Stimulated activated CD4-positive, alpha-beta T cell treated with anti-CD3 and anti-CD28 coated beads, Interleukin-1b, Interleukin-23, amount 100 ng/mL, for 24 hours (primary cell): ENCODE measurements around the gene SLC6A6.

ENCODE experiments used
- DNase-seq, 4 experiments: peaks; one replicate each; pipeline ENCODE4 v3.0.0-alpha.2; 2020; ENCODE audit warnings: low read depth in 4 of 4, low spot score in 1 of 4

Gene SLC6A6

DNA sequence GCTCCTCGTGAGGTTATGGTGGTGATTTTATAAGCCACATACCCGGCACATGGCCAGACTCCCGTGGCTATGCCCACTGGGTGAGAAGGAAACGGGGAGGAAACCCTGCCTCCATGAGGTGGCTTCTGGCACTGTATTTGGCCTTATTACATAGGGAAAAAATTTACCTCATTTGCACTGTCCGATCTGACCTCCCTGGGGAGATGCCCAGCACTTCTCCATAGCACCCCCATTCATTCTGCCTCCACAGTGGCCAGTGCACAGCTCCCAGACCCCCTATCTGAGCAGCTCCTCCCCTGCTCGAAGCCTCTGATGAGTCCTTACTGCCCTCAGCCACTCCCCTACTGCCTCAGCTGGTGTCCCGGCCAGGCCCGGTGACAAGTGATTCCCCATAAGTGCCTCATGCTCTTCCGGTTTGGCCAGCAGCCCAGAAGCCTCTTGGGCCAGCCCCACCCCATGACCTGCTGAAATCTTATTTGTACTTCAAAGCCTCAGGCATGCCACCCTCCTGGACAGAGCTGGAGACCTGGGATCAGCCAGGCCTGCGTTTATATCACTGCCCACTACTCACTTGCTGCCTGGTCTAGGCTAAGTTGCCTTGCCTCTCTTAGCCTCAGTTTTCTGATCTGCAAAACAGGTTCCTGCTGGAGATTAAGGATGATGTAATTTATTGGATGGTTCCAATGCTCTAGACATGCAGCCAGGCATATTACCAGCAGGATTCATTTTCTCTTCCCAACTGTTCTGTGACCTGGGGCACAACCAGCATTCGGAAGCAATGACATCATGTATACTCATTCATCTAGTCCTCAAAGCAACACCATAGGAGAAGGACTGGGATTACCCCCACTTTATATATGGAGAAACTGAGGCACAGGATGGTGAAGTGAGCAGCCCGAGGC, 30.6 kb upstream of the SLC6A6 start:
- DNase-seq, result no peak

DNA sequence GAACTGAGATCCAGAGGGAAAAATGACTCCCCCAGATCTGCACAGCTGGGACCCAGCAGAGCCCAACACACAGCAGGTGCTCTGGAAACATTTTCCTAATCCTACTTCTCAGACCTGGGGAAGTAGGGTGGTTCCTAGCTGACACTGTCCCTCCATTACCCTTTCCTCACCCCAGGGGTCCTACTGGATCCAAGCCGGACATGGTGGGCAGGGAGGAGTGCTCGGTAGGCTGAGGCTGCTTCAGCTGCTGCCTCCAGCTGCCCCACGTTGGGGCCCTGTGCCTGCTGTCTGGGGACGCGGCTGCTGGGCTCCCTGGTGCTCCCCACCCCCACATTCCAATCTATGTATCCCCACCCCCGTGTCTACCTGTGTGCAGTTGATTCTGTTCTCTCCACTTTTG, 29.8 kb upstream of the SLC6A6 start:
- no peak for DNase-seq

GRCh38 chr3:14373753-14374376, 28.5 kb upstream of the SLC6A6 start:
- no peak for DNase-seq

DNA sequence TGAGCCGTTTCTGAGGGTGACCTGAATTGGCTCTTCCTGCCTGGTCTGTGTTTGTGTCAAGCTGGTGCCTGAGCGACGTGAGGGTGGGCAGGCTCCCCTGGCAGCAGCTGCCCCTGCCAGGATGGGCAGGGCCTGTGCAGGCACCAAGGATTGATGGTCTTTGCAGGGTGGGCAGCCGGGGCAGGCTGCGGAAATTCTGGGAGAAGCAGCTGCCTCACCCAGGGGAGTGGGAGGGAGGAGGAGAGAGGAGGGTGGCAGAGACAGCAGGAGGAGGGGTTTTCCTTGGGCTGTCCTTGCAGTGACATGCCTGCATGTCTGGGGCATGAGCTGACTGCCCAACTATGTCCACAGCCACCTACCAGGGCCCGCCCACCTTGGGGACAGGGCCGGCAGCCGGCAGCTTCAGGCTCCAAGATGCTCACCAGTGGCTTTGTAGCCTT, 27.9 kb upstream of the SLC6A6 start:
- DNase-seq, result no peak

DNA sequence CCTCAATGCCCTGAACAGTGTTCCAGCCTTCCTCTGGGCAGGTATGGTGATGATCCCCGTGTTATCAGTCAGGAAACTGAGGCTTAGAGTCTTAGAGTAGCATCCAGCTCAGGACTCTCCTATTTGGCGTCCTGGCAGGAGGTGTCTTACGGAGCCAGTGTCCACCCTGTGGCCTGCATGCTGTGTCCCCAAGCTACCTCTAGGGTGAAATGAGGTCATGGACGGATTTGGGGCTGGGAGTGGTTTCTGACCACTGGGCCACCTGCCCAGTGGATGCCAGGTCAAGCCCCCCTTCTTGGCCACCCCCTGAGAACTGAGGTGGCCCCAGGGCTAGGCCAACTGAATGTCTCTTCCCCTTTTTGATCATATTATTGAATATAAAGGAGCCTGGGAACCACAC, 27.2 kb upstream of the SLC6A6 start:
- no peak for DNase-seq

GRCh38 chr3:14376348-14377043, 25.9 kb upstream of the SLC6A6 start:
- no peak for DNase-seq

- no peak for DNase-seq
These were observed 25.2 kb upstream of the SLC6A6 start for GRCh38 chr3:14377044-14377837.

DNA sequence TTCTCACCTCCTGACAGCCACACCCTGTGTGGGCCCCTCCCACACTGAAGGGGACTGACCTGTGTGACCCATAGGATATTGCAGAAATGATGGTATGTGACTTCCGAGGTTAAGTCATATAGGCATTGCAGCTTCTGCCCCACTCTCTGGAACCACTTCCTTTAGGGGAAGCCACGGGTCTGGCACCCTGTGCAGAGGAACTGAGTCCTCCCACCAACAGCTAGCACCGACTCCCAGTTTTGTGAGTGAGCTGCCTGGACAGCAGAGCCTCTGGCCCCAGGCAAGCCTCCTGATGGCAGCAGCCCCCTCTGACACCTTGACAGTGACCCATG, 24.6 kb upstream of the SLC6A6 start:
- no peak for DNase-seq

DNA sequence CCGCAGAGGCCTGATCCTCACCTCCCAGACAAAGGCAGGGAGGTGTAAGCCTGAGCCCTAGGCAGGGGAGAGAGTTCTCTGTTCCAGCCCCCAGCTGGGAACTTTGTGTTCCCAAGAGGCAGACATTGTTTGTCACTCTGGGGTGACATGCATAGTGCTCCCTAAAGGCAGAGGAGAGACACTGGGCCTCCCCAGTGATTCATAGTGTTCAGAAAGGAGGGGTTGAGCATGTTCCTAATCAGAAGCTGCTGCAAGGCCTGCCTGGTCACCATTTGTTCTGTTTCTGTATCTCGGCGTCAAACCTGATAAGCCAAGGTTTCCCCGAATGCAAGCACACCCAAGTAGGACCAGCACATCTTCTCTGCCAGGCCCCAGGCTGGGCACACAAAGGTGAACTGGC, 24.0 kb upstream of the SLC6A6 start:
- no peak for DNase-seq

DNA sequence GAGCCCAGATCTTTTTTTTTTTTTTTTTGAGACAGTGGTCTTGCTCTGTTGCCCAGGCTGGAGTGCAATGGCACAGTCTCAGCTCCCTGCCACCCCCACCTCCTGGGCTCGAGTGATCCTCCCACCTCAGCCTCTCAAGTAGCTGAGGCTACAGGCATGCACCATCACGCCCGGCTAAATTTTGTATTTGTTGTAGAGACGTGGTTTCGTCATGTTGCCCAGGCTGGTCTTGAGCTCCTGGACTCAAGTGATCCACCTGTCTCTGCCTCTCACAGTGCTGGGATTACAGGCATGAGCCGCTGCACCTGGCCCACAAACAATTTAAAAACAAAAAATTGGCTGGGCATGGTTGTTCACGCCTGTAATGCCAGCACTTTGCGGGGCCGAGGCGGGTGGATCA, 22.6 kb upstream of the SLC6A6 start:
- no peak for DNase-seq

- no peak for DNase-seq
These were observed 16.2 kb upstream of the SLC6A6 start for GRCh38 chr3:14386254-14386653.

GRCh38 chr3:14388201-14388600, 14.2 kb upstream of the SLC6A6 start:
- no peak for DNase-seq

DNA sequence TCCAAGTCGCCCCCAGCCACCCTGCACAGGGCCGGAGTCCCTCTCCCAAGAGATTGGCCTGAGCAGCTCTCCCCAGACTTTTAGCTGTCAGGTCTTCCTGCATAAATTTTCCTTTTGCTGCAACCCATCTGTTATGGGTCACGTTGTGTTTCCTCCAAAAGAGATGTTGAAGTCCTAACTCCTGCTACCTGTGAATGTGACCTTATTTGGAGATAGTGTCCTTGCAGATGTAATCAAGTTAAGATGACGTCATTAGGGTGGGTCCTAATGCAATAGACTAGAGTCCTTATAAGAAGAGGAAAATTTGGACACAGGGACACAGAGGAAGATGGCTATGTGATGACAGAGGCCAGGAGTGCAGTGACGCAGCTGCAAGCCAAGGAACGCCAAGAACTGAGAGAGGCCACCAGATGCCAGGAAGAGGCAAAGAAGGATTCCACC, 13.2 kb upstream of the SLC6A6 start:
- no peak for DNase-seq

DNA sequence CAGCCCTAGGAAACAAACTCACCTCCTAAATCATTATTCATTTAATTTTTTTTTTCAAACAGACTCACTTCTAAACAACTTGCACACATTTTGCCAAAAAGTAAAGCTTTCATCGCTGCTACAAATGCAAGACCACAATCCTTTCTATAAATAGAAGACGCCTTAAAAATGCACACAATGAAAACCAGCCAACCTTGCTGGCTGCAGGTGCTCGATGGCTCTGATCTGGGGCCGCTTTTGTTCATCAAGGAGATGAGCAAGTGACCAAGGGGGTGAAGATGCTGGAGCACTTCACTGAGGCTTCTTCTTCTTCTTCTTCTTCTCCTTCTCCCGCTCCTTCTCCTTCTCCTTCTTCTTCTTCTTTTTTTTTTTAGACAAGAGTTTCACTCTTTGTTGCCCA, 12.7 kb upstream of the SLC6A6 start:
- DNase-seq, result no peak

GRCh38 chr3:14391033-14391432, 11.4 kb upstream of the SLC6A6 start:
- DNase-seq, result no peak

- no peak for DNase-seq
These were observed 10.2 kb upstream of the SLC6A6 start for GRCh38 chr3:14392231-14392630.

DNA sequence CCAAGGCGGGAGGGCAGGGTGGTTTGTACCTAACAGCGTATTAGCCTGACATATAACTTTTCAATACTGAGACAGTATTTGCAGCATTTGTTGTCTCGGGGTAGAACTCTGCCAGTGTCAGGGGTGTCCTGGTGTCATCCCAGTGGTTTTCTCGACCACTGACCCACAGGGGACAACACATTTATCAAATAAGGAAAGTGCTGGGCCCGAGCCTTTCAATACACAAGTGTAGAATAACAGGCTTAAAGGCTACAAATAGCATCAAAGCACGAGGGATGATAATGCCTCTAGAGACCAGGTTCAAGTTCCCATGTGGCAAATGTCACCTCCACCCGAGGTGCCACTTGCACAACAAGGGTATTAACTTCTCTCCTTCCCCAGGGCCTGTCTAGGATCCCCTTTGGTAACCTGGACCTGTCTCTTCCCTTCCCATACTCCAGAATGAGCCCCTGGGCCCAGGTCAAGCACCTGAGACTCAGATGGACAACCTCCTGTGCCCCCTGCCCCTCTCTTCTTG, 9.5 kb upstream of the SLC6A6 start:
- DNase-seq, result no peak

GRCh38 chr3:14393440-14394106, 8.8 kb upstream of the SLC6A6 start:
- no peak for DNase-seq

- no peak for DNase-seq
These were observed 6.2 kb upstream of the SLC6A6 start for GRCh38 chr3:14396031-14396692.

DNA sequence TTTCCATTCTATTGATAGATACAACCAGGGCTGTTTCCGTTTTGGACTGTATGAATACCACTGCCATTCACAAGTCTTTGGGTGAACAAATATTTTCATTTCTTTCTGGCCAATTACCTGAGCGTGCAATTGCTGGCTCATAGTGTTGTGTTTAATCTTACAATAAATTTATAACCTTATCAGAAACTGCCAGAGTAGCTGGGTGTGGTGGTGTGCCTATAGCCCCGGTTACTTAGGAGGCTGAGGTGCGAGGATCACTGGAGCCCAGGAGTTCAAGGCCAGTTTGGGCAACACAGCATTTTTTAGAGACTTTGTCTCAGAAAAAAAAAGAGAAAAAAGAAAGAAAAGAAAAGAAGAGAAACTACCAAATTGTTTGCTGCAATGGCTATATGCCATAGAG, 5.4 kb upstream of the SLC6A6 start:
- DNase-seq, result no peak
